SK-N-DZ (cell line): ENCODE data around the gene N4BP2. TPM values are rescaled to one million over a fixed set of nuclear protein-coding genes. Genes with fewer than 3 reads are reported as not detected.
"Not testable (repeated sequence)": the region's sequence is repeated elsewhere in the genome, so short reads cannot be mapped to it uniquely, and the experiment has no call there.

ENCODE experiments used
- DNase-seq: peaks from one replicate; pipeline ENCODE4 v3.0.0-alpha.2; 2015; ENCODE audit warnings: low spot score
- polyA plus RNA-seq, 2 experiments: library from polyadenylated mRNA; depleted of rRNA; stranded (reverse); fragments of >200 nt; gene quantifications; 2 replicates each; pipeline ENCODE4 v1.2.3, GENCODE V29; 2014

Gene N4BP2
- 8.6 and 11.4 TPM in 2 replicates for polyA plus RNA-seq (2014; cell fraction: cytosol; rRNA removed)
- 7.8 and 10.1 TPM in 2 replicates for polyA plus RNA-seq (2014; cell fraction: nucleus; rRNA removed)

DNA sequence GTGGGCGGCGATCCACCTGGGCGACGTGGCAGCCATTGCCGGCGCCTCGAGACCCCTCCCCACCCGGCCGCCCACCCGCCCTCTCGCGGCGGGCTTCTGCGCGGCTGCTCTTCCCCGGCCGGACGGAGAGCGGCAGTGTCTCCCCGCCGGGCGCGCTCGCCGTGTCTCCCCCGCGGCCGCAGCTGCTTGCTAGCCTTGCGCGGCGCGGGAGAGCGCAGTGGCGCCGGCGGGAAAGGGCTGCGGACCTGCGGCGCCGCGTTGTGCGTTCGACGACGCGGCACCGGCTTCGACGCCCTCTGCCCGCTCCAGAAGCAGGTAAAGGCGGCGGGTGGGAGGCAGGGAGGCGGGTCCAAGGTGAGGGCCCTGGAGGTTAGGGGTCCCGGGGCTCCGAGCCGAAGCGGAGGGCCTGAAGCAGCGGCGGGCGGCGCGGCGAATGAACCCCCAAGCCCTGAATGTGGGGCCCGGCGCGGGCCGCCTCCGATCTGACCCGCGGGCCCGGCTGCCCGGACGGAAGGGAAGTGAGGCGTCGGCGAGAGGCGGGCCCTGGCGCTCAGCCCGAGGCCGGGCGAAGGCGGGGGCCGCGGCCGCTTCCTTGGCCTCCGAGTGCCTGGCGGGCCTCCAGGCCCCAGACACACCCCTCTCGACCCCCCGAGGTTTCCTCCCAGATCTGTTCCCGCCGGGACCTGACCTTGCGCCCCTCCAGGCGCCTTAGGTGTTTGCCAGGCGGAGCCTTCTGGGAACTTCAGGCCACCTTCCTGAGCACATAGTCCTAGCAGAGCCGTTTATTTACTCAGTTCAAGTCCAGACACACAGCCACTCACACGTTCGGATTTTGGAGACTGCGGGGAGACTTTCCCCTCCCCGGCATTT lies at the start of gene N4BP2:
Gene N4BP2 (plus strand): TSS at position 135 of the 870 bp plus-strand sequence. CDS start 40,491 bp downstream, outside the sequence.
- peak; percentile 85 for DNase-seq

DNA sequence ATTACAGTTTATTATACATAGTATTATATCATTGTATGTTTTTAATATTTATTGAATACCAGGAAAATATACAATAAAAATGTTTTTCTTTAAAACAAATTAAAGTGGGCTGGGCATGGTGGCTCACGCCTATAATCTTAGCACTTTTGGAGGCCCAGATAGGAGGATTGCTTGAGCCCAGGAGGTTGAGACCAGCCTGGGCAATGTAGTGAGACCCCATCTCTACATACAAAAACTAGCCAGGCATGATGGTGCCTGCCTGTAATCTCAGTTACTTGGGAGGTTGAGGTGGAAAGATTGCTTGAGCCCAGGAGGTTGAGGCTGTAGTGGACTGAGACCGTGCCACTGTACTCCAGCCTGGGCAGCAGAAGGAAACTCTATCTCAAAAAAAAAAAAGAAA lies 40.6 kb upstream of the N4BP2 start:
- DNase-seq = no peak

- DNase-seq = no peak
Measured at GRCh38 chr4:40020221-40020620, 36.4 kb upstream of the N4BP2 start.

DNA sequence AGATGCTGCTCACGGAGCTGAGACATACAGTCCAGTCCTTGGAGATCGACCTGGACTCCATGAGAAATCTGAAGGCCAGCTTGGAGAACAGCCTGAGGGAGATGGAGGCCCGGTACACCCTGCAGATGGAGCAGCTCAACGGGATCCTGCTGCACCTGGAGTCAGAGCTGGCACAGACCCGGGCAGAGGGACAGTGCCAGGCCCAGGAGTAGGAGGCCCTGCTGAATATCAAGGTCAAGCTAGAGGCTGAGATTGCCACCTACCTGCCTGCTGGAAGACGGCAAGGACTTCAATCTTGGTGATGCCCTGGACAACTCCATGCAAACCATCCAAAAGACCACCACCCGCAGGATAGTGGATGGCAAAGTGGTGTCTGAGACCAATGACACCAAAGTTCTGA lies 35.5 kb upstream of the N4BP2 start:
- not testable (repeated sequence) for DNase-seq

- not testable (repeated sequence) for DNase-seq
Measured at GRCh38 chr4:40024049-40024448, 32.6 kb upstream of the N4BP2 start.

DNA sequence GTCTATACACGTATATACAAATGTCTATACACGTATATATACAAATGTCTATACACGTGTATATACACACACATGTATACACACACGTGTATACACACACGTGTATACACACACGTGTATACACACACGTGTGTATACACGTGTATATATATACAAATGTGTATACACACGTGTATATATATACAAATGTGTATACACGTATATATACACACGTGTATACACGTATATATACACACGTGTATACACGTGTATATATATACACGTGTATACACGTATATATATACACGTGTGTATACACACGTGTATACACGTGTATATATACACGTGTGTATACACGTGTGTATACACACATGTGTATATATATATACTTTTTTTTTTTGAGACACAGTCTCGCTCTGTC lies 23.9 kb upstream of the N4BP2 start:
- no peak for DNase-seq

DNA sequence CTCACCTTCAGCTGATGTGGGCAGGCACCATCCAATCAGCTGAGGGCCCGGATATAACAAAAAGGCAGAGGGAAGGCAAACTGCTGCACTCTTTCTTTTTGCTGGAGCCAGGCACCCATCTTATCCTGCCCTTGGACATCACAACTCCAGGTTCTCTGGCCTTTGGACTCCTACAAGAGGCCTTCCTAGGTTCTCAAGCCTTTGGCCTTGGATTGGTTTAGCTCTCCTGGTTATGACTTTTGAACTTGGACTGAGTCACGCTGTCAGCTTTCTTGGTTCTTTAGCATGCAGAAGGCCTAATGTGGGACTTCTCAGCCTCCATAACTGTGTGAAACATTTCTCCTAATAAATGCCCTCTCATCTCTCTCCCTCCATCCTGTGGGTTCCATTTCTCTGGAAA lies 23.0 kb upstream of the N4BP2 start:
- no peak for DNase-seq

DNA sequence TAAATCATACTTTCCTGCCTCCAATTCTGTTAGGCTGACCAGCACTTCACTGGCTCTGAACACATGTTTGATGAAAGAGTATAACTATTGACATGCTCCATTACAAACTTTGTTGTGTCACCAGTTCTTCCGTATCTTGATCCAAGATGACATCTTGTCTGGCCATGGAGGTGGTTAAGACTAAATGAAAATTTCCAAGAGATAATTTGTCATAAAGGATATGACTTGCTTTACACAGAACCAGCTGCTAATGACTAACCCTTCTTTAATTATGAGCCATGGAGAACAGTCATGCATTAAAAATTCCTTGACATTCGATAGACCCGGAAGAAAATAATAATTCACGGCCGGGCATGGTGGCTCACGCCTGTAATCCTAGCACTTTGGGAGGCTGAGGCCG lies 17.7 kb upstream of the N4BP2 start:
- DNase-seq = no peak

- DNase-seq = no peak
Measured at GRCh38 chr4:40040908-40041307, 15.7 kb upstream of the N4BP2 start.

DNA sequence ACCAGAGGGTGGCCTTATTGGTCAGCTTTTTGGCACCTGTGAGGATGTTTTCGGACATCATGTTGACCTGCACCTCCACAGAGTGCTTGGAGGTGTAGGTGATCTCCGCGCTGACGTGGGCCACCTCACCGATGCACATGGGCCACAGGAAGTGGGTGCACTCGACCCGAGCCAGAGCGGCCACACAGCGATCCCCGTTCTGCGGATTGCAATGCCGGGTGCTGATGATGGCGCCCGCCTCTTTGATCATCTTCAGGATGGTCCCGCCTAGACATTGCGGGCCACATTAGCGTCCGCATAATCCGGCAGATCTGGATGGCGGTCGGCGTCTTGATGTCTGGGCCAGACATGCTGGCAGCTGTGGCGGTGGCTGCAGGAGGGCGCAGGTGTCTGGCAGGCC lies 12.9 kb upstream of the N4BP2 start:
- peak; percentile 11 for DNase-seq

- no peak for DNase-seq
Measured at GRCh38 chr4:40046311-40046980, 10.2 kb upstream of the N4BP2 start.

- no peak for DNase-seq
Measured at GRCh38 chr4:40053161-40053560, 3.5 kb upstream of the N4BP2 start.

DNA sequence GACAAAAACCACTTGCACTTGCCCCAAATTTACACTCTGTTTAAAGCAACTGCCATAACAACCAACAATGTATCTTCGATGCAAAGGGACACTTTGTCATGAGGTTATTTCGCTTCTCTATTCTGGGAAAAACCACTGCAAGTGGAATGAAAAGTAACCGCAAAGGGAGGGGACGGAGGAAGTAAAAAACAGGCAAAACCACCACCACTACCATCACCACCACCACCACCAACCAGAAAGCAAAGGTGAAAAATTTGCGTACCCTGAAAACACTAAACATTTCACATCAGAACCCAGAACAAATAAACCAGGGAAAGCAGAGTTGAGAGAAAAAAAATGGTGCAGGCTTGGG lies 1.2 kb upstream of the N4BP2 start:
- no peak for DNase-seq

- peak; percentile 64 for DNase-seq
Measured at GRCh38 chr4:40055863-40056715, 561 bp upstream of the N4BP2 start.

DNA sequence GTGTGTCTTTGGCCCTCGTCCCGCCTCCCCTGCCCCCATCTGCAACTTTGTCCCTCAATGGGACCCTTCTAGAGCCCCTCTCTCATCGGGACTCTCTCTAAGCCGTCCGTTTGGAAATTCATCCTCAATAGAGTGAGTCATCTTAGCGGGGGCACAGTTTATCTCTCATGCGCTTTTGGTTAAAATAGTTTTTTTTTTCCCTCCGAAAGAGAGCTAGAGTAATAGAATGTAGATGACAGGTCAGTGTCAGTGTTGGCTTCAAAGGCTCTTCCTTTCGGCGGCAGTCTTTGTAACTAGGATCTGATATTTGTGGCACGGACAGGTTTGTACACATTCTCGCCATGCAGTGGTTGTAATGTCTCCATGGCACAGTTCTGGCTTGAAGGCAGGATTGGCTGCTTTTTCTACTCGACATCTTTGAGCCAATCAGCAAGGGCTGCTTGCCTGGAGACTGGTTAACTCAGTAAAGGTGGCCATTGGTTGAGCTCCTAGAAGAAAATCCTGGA lies 989 bp downstream of the N4BP2 start:
- DNase-seq = peak; percentile 92

DNA sequence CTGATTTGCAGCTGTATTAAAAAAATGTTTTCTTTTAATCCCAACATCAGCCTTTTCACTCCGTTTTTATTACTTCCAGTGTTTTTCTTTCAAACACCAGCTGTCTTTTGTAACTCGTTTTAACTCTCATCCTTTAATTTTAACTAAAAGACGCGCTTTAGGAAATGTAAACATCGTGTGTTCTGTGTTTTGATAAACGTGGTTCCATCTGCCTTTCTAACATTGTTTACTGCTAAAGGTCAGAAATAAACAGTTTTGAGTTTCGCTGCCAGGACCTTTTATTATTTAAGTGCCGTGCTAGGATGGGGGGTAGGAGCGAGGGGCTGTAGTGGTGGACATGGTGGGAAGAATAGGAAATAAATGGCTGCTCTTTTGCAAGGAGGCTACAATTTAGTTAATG lies 1.5 kb downstream of the N4BP2 start:
- peak; percentile 7 for DNase-seq

DNA sequence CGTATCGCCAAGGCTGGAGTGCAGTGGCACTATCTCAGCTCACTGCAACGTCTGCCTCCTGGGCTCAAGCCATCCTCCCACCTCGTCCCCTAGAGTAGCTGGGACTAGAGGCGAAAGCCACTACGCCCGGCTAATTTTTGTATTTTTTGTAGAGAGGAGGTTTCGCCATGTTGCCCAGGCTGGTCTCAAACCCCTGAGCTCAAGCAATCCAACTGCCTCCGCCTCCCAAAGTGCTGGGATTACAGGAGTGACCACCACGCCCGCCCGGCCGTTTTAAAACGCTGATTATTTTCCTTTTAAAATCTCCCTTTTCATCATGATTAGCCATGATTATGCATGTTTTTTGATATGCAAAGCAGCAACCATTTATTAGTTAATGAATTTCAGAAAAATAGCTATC lies 2.2 kb downstream of the N4BP2 start:
- DNase-seq = no peak

DNA sequence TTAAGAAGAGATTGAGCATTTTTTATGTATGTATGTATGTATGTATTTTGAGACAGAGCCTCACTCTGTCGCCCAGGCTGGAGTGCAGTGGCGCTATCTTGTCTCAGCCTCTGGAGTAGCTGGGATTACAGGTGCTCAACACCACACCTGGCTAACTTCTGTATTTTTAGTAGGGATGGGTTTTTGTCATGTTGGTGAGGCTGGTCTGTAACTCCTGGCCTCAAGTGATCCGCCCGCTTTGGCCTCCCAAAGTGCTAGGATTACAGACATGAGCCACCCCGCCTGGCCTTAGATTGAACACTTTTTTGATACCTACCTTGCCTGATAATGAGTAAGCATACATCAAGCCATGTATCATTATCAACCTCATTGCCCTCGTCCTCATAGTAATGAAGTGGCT lies 2.7 kb downstream of the N4BP2 start:
- no peak for DNase-seq

GRCh38 chr4:40065010-40065409 lies 8.4 kb downstream of the N4BP2 start:
- DNase-seq = no peak

DNA sequence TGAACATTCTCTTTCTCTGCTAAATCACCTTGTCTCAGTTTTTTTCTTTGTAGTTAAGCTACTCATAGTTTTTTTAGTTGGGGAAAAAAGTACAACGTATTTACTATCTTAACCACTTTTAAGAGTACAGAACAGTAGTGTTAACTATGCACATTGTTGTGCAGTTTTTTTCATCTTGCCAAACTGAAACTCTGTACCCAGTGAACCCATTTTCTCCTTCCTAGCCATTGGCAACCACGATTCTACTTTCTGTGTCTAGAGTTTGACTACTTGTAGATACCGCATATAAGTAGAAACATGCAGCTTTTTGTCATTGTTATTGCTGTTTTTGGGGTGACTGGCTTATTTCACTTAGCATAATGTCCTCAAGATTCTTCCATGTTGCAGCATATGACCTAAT lies 10.0 kb downstream of the N4BP2 start:
- DNase-seq = no peak

GRCh38 chr4:40070387-40070786 lies 13.7 kb downstream of the N4BP2 start:
- no peak for DNase-seq

DNA sequence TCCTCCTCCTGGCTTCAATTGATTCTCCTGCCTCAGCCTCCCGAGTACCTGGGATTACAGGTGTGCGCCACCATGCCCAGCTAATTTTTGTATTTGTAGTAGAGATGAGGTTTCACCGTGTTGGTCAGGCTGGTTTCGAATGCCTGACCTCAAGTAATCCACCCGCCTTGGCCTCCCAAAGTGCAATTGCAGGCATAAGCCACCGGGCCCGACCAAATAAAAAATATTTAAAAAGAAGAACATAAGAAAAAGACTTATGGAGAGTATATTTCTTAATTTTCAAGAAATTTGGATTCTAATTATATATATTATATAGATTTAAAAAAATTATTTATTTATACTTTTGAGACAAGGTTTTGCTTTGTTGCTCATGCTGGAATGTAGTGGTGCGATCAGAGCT lies 29.8 kb downstream of the N4BP2 start:
- DNase-seq = no peak
